D341Med (cell line): ENCODE results near the gene SS18L1.
A peak's percentile ranks its signal among the peaks of the same experiment; 100 is the strongest.

ENCODE experiments used
- DNase-seq: peaks from one replicate; pipeline ENCODE4 v3.0.0; 2012; ENCODE audit warnings: low spot score

SS18L1 gene

DNA sequence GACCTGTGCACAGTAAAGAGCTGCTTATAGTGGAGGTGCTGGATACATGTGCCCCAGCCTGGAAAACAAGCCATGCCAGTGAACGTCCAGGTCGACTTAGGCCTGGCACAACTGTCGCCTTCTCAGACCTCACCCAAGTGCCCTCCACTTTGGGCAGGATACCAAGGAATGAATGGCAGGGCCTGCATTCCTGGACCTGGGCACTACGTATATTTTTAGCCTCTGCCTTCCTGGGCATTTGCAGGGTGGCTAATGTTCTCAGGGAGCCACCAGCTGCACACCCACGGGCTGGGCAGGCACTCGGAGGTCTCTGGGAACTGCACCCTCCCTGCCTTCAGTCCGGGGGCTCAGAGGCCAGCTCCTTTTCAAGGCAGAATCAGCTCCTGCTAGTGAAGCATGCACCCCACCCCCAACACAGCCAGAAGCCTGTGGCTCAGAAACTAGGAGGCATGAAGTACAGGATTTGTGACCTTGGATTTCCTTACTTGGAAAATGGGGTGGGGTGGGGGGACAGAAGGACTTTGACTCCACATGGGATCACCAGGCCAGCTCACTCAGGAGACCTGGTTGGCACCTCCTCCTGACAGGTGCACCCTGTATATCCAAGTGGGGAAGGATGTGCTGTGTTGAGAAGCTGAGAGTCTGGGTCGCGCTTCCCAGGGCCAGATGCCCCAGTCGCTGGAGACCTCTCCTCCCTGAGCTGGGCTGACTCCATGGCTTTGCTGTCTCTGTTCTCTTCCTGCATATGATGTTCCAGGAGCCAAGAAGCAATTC is 23.8 kb upstream of the SS18L1 start:
- no peak for DNase-seq

DNA sequence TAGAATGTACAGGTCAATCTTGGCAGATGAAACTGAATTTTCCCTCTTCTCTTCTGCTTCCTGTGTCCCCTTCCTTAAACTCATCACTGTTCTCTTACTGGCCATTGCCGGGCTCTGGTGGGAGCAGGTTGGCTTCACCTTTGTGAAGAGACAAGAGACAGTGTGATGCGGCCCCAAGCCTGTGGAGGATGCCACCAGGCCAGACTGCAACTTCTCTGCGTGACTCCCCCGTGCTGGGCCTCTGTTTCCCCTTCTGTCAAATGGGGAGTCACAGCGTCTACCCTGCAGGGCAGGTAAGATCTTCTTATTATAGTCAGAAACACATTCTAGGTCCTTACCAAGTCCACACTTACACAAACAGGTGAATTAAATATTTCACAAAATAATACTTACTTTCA is 23.2 kb upstream of the SS18L1 start:
- DNase-seq: no peak

DNA sequence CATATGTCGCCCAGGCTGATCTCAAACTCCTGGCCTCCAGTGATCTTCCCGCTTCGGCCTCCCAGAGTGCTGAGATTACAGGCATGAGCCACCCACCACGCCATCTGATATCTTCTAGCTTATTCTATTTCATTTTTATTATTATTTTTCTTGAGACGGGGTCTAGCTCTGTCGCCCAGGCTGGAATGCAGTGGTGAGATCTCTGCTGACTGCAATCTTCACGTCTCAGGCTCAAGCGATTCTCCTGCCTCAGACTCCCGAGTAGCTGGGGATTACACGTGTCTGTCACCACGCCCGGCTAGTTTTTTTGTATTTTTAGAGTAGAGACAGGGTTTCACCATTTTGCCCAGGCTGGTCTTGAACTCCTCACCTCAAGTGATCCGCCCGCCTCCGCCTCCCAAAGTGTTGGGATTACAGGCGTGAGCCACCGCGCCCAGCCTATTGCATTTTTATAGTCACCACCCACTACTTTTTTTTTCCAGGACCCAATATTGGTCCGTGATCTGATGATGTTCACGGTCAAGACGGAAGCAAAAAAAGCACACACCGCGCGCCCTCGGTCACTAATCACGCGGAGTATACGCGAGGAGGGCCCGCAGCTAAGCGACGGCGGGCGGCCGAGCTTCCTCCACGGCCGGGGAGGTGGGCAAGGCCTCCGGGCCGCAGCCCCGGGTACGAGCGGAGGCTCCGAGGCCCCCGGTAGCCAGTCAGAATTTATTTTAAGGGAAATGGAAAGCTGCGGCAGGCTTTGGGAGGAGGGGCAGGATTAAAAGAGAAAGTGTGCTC is 22.4 kb upstream of the SS18L1 start:
- DNase-seq: no peak

DNA sequence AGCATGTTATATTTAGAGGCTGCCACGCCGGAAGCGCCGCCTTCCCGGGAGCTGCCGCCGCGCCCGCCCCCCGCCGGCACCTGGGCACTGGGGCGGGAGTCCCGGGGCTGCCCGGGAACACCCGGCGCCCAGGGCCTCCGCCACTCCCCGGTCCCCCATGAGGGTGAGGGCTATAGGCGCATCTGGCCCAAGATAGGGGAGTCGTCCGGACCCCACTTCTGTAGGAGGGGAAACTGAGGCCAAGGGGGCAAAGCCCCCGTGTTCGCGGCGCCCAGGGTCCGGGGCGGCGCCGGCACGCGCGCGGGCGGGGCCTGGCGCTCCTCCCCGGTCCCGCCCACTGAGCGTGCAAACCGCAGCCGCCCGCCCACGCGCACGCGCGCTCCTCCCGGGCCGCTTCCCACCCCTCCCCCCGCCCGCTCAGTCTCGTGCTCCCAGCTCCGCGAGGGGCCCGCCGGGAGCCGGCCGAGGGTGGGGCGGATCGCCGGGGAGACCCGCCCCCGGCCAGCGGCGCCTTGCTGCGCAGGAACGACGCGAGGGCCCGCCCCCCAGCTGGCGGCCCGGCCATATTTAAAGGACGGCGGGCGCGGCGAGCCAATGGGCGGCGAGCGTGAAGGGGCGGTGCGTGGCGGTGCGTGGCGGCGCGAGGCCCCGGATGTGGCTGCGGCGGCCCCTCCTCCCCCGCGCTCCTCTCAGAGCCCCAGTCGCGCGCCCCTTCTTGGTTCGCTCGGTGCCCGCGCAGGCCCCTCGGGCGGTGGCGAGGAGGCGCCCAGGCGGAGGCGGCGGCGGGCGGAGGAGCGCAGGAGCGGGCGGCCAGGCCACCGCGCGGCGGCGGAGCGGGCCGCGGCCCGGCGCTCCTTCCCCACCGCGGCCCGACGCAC is 21.6 kb upstream of the SS18L1 start, which contains the start of gene LSM14B:
TSS of gene LSM14B (plus strand) at position 700 of the 878 bp plus-strand sequence. CDS start 192 bp downstream, outside the sequence.
- DNase-seq: peak; percentile 99

DNA sequence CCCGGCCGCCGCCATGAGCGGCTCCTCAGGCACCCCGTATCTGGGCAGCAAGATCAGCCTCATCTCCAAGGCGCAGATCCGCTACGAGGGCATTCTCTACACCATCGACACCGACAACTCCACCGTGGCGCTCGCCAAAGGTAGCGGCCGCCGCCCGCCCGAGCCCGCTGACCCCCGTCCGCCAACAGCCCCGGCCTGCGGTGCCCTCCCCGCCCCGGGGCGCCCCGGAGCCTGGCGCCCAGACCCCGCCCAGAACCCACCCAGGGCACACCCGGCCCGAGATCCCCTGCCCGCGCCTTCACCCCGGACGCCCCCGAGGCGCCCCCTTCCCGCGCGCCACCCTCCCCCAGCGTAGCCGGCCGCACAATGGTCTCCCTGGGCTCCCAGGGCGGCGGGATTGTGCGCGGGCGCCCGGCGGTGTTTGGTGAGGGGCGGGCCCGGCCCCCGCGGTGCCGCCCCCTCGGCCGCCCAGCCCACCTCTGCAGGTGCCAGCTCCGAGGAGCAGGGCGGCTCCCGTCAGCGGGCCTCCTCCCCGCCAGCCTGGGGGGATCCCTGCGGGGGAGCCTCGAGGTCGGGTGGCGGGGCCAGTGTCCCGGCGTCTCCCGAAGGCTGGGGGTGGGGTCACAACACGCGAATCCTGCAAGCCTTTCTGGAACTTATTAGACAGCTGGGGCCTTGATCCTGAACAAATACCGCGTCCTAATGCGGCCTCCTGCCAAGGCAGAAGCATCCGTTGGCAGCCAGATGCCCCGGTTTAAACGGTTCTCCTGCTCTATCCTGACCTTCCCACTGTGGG is 20.7 kb upstream of the SS18L1 start:
- peak; percentile 82 for DNase-seq

DNA sequence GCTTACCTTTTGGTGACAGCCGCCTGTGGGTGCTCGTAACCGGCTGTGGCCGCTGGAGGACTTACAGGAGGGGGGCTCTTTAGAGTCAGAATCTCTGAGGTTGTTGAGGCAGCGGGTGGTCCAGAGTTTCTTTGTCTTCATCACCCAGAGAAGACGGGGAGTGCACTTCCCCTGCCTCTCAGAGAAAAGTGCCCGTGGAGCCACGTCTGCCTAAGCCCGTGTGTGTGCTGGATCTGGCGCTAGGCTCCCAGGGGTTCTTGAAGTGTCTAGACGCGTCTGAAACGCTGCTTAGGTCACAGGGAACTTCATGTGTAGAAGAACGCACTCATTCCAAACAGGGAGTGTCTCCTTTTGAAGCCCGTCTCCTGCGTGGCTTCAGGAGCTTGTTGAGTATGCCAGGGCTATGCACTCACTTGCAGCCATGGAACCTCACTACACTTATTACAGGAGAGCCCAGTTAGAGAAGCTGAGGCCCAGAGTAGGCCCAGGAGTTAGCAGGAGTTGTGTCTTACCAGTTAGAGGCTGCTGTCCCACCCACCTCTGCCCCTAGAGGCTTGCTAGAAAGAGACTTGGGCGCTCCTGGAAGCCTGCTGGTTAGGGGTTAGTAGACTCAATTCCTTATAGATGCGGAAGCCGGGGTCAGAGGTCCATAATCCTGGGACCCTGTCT is 20.0 kb upstream of the SS18L1 start:
- no peak for DNase-seq

DNA sequence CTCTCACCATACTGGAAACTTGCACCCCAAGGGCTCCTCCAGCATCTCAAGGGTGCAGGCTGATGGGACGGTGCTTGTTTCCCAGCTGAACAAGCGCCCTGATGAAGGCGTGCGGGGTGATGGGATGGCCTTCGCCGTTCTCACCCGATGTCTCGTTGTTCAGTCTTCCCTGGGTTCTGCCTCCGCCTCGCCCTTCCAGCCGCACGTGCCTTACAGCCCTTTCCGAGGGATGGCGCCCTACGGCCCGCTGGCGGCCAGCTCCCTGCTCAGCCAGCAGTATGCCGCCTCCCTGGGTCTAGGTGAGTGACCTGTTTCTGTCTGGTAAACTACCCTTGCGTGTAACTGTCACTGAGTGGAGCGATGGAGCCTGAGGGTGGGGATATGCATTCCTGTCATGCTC is 17.4 kb upstream of the SS18L1 start:
- no peak for DNase-seq

DNA sequence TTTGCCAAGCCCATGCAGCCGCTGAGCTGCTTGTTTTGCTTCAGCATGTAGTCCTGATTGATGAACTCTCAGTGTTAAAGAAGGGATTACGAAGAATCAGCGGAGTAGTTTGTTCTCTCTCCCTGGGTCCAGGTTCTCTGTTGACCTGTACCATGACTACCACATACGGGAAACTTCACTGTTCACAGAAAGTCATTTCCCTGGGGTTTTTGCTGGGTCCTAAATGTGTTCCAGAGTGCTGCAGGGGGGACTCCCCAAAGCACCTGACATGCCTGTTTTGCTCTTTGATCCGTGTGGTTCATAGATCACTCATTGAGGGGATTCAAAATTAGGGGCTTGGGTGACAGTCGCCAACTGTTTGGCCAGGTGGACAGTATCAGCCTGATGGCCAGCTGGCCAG is 15.8 kb upstream of the SS18L1 start:
- DNase-seq: no peak

DNA sequence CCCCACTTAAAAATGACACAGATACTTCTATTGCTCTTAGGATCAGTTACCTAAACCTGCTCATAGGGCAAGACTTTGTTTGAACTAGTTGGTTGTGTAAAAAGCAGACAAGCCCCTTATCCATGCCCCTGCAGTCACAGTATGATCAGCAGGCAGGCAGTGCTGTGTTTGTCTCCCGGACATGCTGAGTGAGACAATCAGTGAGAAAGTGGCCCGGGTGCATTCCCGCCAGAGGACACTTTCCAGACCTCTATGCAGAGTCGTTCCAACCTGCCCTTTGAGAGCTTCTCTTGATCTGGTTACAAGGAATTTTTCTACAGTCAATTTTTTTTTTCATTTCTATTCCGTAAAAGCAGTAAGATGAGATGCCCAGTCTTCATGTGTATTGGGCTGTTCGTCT is 15.1 kb upstream of the SS18L1 start:
- DNase-seq: no peak

DNA sequence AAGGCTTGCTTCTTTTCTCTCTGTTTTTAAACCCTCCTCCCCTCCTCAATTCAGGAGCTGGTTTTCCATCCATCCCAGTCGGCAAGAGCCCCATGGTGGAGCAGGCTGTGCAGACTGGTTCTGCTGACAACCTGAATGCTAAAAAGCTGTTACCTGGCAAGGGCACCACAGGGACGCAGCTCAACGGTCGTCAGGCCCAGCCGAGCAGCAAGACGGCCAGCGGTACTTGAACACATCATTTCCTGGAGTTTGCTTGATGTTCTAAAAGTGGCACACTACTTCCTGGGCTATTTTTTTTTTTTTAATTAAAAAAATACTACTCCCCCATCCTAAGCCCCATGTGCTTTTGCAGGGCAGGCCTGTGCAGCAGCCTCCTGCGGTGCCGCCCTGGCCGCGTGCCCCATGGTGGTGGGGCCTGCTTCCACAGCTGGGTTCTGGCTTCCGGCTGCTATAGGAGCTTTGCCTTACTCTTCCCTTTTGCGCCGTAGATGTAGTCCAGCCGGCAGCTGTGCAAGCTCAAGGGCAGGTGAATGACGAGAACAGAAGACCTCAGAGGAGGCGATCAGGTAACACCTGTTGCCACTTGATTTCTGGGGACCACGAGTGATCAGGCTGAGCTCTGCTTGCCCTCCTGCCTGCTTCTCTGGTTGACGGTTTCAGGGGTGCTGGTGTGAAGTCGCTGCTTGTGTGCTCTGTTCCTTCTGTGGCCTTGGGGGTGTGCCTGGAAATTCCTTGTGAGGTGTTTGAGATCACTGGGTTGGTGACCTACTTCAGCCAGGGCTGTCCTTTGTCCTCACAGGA is 13.6 kb upstream of the SS18L1 start:
- no peak for DNase-seq

DNA sequence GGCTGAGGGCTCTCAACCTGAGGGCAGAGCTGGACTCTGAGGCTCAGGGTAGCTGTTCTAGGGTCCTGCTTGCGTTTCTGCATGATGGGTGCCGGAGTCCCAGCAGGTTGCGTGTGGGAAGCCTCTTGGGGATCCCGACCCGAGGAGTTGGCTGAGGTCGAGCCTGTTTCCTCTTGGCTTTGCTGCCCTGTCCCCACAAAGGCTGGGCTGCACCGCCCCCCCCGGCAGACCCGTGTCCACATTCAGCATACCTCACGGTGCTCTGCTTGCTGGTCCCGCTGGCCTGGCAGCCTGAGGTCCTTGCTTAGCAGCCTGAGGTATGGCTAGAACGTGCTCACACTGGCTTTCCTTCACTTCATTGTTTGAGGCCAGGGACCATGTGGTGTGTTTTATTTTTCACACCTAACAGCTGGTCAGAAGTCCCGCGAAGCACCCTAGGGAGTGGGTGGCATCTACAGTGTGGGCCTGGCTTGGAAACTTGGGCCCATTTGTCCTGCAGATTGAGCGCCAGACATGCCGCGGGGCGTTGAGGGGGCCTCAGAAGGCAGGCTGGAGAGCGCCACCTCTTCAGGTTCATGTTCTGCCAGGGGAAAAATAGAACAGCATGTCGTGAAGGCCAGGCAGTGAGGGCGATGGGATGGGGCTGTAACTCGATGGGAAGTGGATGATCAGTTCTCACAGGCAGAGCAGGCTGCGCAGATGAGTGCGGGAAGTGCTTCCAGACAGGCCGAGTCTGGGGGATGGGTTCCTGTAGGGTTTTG is 11.8 kb upstream of the SS18L1 start:
- no peak for DNase-seq

DNA sequence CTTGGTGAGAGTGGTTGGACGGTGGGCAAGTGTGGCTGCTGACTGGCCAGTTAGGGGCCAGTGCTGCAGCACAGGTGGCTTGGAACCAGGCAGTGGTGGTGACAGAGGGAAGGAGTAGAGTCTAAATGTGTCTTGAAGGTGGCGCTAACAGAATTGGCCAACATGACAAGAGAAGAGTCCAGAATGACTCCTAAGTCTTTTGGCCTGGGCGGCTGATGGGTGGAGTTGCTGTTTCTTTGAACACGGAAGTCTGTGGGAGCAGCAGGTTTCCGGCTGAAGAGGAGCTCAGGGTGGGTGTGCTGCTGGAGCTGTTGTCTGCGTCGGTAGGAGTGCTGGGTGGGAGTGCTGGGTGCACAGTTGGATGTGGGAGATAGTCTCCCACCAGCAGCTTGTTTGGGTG is 11.1 kb upstream of the SS18L1 start:
- no peak for DNase-seq

DNA sequence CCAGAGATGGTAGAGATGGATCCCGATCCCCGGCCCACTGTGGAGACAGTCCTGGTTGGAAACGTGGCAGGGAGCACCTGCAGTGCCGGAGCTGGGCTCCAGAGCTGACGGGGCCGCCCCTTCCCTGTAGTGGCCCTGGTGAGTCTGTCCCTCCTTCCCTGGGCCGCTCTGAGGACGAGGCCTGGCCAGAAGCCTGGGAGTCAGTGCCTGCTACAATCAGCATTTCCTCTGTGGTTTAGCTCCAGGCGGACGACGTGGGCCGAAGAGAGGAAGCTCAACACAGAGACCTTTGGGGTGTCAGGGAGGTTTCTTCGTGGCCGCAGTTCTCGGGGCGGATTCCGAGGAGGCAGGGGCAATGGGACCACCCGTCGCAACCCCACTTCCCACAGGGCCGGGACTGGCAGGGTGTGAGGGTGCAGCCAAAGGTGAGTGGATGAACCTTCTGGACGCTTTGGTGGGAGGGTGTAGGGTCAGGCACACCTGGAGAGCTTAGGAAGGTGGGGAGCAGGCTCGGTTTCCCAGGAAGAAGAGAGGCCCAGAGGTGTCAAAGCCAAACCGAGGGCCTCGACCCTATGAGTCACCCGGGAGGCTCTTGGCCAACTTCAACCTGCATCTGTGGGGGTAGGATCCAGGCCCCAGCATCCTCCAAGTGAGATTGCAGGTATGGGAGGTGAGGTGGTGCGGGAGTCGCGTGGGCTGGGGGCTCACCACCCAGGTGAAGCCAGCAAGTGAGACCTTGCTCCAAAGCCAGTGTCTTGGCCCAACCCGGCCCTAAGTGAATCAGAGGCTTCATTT is 10.3 kb upstream of the SS18L1 start:
- DNase-seq: no peak

DNA sequence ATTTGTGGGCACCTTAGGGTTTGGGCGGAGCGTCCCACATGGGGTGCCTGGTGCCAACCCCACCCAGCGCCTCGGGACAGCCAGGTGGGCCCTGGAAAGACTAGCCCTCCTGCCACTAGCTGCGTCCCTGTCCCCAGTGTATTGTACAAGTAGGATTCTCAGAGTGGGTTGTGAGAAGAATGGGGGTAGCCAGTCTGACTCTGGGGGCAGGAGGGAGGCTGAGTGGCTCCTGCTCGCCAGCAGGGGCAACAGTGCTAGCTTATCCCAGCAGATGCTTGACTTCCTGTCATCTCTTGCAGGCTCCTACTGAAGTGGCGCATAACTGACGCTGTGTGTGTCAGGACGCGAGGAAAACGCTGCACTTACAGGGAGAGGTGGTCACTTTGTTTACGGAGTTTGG is 9.7 kb upstream of the SS18L1 start:
- DNase-seq: peak; percentile 59

DNA sequence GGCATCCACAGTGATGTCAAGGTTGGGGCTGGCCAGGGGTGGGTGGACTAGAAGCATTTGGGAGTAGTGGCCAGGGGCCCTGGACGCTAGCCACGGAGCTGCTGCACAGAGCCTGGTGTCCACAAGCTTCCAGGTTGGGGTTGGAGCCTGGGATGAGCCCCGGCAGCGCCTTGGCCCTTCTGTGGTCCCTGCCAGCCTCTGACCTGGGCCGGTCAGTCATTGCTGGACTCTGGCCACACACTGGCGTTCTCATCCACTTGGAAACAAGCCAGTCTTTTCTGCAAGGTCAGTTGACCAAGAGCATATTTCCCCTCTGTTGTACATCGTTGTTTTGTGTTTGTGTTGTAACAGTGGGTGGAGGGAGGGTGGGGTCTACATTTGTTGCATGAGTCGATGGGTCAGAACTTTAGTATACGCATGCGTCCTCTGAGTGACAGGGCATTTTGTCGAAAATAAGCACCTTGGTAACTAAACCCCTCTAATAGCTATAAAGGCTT is 8.8 kb upstream of the SS18L1 start:
- DNase-seq: no peak

DNA sequence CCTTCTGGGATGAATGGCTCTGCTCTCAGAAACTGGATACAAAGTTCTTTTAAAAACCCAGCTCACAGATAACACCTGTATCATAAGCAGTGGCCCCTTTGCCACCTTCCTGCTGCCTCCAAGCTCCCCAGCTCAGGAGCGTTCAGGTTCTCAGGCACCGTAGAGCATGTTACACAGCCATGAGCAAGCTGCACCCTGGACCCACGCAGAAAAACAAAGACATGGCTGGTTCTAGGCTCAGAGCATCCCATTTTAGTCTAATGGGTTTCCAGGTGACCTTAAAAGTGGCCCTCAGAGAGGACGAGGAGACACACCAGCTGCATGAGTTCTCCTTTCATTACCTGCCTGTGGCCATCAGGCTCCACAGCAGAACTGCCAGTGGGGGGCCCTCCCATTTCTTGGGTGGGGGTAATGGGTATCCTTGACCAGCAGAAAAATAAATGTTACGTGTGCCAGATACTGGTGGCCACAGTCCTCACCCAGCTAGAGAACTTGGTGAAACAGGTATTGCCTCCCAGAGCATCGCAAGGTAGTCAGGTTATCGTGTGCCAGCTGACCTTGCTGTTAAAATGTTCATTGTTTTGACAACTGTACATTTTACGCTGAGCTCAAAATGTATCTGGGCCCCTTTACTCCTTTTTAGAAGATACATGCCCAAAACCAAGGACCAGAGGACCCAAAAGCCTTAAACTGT is 7.8 kb upstream of the SS18L1 start:
- DNase-seq: no peak

DNA sequence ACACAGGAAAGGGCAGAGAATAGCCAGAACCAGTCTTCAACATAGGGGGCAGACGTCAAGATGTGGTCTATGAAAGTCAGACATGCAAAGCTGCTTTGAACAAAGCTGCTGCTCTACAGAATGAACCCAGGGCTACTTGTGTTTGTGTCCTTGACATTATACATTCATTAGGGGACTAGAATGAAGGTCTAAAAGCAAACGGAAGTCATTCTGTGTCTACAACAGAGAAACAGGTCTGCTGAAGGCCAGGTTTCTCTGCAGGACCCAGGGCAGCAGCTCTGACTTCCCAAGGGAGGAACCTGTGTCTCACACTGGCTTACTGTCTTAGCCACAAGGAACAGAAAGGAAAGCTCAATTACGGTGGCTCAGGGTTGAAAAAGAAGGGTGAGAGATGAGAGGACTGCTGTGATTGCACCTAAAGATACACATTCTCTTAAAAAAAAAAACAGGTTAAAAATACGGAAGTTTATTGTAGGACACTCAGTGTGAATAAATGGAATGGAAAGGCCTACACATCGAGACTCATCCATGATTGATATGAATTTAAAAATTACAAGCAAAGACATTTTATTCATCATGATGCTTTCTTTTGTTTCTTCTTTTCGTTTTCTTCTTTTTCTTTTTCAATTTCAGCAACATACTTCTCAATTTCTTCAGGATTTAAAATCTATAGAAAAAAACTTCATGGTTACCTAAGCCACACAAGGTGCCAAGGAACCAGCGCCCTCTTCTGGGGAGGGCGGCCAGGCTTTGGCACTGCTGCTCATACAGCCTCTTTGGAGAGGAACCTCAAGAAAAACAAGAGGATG is 7.1 kb upstream of the SS18L1 start:
- peak; percentile 78 for DNase-seq
